NK-92 (cell line): ENCODE results near the gene SNX20.

Experiments used
- DNase-seq: peaks from one replicate; lab custom pipeline; 2025; ENCODE audit not compliant: unreplicated experiment; lab: John Stamatoyannopoulos, UW

Gene SNX20, protein sequence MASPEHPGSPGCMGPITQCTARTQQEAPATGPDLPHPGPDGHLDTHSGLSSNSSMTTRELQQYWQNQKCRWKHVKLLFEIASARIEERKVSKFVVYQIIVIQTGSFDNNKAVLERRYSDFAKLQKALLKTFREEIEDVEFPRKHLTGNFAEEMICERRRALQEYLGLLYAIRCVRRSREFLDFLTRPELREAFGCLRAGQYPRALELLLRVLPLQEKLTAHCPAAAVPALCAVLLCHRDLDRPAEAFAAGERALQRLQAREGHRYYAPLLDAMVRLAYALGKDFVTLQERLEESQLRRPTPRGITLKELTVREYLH

DNA sequence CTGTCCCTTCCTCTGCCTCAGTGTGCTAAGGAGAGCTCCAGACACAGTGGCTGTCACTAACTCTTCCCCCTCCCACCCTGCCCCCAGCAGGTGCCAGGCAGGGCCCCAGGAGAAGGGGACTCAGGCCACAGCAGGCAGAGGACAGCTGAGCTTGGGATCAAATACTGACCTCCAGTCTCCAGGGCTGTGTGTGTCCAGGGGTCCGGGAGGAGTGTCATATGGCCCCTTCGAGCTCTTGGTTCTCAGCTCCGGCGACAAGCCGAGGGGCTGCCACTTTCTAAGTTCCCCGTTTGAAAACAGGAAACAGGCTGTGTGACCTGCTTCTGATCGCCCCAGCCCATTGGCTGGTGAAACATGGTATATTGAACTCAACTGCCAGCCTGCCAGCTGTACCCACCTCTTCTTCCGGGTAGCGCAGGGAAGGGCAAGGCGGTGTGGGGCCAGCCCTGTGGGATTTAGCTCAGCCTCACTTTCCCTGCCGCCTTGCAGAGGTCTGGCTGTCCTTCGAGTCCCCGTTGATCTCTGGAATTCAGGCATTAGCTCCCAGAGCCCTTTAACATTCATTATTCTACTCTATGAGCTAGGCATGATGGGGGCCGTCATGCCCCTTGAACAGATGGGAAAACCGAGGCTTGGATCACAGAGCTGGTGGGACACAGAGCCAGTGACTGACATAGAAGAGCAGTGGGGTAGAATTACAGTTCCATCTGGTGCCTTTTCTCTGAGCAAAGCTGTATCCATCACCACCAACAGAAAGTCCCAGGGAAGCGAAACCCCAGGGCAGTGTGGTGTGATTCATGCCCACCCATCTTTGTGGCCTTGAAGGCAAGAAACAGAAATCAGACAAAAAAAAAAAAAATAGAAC is at the start of gene SNX20:
Gene SNX20 (minus strand): TSS at position 292 of the 865 bp plus-strand sequence. CDS start 3,786 bp downstream, outside the sequence.
- no peak for DNase-seq

DNA sequence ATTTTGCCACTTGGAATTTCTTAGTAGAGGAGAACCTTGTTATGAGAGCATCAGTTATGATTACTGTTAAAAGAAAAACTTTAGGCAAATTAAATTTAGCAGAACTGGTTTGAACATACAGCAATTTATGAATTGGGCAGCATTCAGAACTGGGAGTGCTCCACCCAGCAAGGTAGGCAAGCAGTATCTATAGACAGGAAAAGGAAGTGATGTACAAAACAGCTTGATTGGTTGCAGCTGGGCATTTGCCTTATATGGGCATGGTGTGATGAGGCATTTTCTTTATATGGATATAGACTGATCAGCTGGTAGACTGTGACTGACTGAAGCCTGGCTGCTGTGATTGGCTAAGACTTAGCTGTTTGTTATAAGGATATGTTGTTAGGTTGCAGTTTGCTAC is 43.2 kb upstream of the SNX20 start:
- no peak for DNase-seq

DNA sequence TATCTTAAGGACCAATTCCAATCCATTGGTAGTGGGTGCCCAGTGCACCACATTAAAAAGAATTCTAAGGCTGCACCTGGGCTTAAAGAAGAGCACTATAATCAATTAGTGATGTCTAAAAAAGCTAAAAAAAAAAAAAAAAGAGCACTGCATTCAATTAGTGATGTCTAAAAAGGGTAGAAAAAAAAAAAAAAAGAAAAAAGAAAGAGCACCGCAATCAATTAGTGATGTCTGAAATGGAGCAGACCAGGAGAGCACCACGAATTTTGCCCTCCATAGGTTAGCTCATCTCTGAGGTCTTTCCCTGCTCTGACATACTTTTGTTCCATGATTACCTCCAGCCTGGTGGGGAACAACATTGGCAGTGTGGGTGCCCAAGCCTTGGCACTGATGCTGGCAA is 41.8 kb upstream of the SNX20 start:
- no peak for DNase-seq

DNA sequence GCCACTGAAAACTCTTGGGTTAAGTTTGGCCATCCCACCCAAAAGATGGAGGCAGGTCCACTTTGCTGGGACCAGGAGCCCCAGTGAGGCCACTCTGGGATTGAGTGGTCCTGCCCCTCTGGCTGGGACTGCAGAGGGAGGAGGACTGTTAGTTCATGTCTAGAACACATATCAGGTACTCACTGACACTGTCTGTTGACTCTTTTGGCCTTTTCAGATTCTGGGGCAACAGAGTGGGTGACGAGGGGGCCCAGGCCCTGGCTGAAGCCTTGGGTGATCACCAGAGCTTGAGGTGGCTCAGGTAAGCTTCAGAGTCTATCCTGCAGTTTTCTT is 41.3 kb upstream of the SNX20 start:
- DNase-seq: no peak

DNA sequence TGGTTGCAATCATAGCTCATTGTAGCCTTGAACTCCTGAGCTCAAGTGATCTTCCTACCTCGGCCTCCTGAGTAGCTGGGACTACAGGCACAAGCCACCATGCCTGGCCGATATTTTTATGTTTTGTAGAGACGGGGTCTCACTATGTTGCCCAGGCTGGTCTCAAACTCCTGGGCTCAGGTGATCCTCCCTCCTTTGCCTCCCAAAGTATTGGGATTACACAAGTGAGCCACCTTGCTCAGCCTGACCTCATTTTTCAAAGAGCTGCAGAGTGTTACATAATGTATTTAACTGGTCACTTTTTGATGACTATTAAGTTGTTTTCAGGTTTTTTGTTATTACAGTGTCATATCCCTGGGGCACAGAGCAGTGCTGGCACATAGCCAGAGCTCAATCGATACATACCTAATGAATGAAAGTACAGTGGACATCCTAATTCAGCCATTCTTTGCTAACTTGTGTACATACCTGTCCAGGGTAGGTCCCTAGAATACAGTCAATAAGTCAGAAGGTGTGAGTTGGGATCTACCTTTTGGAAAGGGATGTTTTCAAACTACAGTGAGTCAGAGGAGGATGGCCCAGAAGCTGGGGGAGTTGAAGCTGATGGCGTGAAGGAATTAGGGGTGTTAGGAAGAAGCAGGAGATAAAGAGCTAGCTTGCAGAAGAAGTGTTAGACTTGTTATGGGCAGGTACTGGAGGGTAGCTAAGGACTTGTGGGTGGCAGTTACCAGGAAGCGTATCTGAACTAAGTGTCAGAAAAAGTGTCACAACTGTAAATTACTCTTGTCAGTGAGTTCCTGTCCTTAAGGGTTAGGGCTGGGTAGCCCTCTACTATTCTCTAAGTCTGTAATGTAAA is 40.7 kb upstream of the SNX20 start:
- DNase-seq: no peak

DNA sequence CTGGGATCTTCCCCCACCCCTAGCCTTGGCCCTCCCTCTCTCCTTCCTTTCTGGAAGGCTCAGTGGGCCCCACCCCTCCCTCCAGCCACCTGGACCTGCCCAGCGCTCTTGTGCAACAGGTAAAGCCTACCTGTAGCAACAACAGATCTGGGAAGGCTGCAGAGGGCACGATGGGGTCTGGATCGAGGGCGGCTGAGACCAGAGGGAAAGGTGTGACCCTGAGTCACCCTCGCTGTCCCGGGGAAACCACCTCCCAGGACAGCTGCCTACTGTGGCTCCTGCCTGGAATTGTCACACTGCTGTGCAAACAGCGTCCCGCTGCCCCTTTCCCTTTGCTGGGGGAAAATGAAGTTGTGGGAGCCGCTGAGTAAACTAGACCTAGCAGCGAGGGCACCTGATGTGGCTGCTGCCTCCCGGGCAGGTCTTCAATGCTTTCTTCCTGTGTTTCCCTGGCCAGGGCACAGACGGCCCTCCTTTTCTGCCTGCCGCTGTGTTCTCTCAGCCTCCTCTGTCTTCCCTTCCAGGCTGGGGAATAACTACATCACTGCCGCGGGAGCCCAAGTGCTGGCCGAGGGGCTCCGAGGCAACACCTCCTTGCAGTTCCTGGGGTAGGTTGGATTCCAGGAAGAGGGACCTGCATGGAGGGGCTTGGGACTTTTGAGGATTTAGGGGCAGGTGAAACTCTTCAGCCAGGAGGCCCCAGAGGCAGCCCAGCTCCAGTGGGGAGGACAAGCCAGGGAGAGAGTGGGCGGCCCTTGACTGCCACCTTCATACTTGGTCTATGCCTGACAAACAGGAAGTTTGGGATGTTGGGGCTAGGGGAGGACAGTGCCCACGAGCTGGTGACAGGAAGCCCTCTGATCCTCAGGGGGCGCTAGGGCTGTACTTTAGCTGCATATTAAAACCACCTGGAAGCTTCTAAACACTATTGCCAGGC is 38.6 kb upstream of the SNX20 start:
- DNase-seq: no peak

DNA sequence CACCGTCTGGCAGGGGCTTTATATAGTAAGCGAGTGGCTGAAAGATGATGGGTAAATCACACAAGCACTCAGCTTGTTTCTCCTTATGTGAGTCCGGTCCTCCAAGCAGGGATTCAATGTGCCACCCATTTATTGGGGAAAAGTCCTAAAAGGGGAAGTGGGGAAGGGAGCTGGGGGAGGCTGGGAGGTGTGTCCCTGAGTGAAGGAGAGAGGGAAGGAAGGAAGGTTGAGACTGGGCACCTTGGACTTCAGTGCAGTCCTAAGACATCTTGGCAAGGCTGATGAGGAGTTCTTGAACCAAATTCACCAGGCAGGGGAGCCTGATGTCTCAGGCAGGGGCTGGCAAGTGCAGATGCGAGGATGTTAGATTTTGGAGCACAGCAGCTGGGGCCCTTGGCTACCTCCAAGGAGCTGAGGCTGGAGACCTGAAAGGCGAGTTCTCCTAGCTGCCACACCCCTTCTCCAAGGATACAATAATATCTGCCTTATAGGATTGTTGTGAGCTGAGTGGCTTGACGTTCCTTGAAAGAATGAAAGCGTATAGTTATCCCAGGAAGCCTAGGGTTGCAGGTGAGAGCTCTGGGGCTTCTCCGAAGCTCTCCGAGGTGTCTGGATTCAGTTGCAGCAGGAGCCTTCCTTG is 37.8 kb upstream of the SNX20 start:
- DNase-seq: no peak

DNA sequence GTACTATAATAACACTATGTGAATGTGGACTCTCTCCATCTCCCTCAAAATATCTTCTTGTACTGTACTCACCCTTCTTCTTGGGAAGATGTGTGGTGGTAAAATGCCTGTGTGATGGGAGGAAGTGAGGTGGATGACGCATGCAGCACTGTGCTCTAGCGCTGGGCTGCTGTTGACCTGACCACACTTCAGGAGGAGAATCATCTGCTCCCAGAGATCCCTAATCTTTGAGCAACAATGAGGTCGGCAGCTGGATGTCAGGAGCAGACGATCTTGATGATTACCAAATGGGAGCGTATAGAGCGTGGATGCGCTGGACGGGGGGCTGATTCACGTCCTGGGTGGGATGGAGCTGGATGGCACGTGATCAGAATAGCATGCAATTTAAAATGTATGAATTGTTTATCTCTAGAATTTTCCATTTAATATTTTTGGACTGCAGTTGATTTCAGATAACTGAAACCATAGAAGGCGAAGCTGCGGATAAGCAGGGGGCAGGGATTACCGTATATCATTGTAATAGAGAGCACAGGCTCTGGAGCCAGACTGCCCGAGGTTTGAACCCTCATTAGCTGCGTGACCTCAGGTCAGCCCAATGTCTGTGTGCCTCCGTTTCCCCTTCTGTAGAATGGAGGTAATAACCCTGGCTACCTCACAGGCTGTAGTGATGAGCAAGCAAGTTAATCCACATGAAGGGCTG is 37.1 kb upstream of the SNX20 start:
- DNase-seq: no peak

DNA sequence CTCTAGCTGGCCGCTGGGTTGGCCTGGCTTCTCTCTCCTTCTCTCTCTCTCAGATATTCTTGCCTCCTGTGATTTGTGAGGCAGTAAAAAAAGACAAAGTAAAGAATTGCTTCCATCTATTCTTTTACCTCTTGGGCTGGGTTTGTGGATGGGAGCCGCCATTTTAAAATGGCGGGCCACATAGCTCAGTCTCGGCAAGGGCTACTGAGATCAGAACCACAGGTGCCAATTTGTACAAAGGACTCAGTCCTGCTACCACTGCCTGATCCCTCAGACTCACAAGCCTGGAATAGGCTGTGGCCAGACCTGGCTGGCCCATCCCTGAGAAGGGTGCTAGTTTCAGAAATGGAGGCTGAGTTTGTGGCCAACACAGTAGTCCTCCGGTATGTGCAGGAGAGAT is 36.4 kb upstream of the SNX20 start:
- no peak for DNase-seq

DNA sequence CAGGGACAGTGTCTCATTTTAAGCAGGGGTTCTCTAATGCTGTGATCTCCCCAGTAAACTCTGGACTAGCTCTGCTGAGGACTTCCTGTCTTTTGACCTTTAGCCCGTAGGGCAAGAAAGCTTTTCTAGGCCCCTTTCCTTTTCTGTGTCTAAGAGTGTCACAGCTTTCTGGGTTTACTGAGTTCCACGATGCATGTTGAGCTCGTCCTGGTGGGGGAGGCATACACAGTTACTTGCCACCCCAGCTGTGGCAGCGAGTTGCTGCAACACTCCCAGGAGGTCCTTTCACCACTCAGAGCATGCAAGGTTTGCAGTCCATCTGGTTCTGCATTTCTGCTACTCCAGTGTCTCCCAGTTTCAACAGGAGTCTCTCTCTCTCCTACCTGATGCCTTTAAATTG is 36.0 kb upstream of the SNX20 start:
- no peak for DNase-seq

DNA sequence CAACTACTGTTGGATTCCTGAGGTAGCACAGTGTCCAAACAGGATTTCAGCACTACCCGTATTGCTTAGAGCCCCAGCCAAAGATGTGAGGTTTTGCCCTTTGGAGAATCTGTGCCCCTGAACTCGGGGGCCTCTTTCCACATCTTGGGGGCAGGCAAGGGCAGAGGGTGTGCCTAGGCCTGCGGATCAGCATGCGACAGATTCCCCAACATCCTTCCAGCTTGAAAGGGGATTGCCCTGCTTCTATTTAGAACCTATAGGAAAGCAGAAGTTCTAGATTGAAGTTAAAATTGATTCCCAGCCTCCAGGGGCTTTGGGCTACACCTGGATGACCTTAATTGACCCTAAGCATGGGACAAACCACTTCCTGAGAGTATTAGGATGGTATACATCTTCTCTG is 31.8 kb upstream of the SNX20 start:
- no peak for DNase-seq

DNA sequence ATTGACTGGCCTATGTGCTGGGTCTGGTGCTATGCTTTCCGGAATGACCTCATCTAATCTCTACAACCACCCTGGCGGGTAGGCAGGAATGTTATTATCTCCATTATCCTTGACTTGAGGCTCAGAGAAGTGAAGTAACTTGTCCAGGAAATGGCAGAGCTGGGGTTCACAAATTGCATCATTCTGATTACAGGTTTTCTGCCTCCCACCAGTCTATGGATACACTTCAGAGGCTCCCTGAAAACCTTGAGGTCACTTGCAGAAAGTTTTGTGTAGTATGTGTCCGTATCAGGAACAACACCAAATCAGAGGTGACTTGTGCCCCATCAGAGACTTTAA is 31.4 kb upstream of the SNX20 start:
- DNase-seq: no peak

DNA sequence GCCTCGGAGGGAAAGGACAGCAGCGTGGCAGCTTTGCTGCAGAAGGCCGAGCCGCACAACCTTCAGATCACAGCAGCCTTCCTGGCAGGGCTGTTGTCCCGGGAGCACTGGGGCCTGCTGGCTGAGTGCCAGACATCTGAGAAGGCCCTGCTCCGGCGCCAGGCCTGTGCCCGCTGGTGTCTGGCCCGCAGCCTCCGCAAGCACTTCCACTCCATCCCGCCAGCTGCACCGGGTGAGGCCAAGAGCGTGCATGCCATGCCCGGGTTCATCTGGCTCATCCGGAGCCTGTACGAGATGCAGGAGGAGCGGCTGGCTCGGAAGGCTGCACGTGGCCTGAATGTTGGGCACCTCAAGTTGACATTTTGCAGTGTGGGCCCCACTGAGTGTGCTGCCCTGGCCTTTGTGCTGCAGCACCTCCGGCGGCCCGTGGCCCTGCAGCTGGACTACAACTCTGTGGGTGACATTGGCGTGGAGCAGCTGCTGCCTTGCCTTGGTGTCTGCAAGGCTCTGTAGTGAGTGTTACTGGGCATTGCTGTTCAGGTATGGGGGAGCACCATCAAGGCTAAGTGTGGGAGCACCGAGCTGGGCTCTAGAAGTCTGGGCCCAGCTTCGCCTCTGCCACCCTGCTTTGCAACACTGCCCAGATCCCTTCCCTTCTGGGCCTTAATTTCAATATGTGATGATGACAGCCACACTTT is 30.9 kb upstream of the SNX20 start:
- DNase-seq: no peak

DNA sequence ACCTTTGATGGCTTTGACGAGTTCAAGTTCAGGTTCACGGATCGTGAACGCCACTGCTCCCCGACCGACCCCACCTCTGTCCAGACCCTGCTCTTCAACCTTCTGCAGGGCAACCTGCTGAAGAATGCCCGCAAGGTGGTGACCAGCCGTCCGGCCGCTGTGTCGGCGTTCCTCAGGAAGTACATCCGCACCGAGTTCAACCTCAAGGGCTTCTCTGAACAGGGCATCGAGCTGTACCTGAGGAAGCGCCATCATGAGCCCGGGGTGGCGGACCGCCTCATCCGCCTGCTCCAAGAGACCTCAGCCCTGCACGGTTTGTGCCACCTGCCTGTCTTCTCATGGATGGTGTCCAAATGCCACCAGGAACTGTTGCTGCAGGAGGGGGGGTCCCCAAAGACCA is 29.9 kb upstream of the SNX20 start:
- DNase-seq: no peak

DNA sequence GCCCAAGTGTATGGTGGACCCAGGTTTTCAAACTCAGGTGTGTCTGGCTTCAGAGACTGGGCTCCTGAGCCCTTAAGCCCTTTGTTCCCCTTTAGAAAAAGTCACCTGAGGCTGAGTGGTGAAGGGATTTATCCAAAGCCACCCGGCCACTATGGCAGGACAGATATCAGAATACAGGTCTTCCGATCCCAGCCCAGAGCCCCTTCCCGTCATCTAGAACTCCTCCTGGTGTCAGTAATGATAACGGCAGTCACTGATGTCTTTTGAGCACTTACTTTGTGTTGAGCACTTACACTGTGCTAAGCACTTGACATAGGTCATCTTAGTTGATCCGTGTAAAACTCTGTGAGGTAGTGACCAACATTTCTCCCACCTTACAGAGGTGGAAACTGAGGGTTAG is 28.9 kb upstream of the SNX20 start:
- no peak for DNase-seq

DNA sequence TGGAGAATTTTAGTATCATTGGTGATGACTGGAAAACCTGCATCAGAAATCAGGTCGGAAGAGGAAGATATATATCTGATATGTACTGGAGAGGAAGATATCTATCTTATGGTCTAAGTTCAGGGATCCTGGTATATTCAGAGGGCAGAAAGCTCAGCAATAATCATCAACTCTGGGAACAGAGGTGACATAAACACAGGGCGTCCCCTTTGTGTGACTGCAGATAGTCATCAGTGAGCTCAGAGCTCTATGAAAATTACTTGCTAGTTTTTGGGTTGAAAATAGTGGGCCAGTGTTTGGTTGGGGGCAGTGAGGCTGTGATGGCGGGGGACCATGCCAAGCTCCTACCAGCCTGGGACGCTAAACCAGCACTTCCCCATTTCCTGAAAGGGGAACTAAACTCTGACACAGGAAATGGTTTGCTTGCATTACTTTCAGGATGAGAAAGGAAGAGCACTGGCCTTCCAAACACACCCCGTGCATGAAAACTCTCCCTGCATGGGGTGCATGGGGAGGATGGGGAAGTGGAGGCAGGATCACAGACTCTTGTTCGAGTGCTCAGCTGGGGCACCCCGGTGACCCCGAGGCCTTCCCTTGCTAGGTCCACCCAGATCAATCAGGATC is 28.1 kb upstream of the SNX20 start:
- DNase-seq: no peak

DNA sequence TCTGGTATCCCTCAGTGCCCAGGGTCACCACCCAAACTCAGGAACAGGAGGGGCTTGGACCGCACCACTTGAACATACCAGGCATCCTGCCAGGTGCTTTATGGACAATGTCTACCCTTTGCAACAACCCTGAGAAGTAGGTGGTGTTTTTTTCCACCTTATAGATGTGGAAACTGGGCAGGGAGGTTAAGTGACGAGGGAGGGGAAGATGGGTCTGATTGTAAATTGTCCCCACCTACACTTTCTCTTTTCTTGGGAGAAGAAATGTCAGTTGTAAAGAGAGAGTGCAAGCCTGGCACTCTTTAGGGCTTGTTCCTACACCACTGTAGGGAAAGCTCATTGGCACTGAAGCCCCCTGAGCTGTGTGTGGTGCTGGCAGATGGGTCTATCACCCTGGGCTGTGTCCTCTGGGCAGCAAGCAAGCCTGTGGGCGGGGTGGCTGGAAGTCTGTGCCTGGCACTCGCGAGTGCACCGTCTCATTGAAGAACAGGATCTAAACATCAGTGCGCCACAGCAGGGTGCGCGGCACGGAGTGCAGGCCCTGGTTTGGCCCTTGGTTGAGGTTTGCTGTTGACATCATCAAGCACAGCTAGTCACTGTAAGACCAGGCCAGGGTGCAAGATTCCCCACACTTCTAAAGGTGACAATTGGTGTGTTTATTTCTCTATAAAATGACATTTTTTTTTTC is 27.4 kb upstream of the SNX20 start:
- no peak for DNase-seq

DNA sequence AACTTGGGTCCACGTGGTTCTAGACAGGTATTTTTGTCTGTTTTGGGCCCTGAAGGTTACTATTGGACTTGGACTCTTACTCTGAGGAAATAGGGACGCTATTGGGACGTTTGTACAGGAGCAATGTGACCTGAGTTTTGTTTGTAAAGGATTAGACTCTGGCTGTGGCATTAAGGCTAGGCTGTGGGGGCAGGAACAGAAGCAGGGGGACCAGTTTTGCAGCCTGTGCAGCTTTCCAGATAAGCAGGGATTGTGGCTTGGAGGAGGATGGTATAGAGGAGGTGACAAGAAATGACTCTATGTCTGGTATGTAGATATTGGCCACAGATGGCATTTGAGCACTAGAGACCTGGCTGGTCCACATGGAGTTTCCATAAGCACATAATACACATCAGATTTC is 25.1 kb upstream of the SNX20 start:
- no peak for DNase-seq
